Activated naive CD4-positive, alpha-beta T cell treated with anti-CD3 and anti-CD28 coated beads, Interleukin-2, amount 50 U/mL, for 72 hours (primary cell): ENCODE results near the gene MROH7. TPM values are rescaled to one million over a fixed set of nuclear protein-coding genes. Genes with fewer than 3 reads are reported as not detected.
A peak's percentile ranks its signal among the peaks of the same experiment; 100 is the strongest.
"Not testable (repeated sequence)": the region's sequence is repeated elsewhere in the genome, so short reads cannot be mapped to it uniquely, and the experiment has no call there.

Experiments used
- ATAC-seq, 2 donors: fragments of 150-1000 bp; cut with Tn5 transposase; 2 replicates each; pipeline ENCODE4 v1.10.0; 2021; ENCODE audit warnings: mild to moderate bottlenecking in 2 of 2, moderate library complexity in 2 of 2
- DNase-seq, 2 donors: peaks; one replicate each; pipeline ENCODE4 v3.0.0; 2021 to 2022; ENCODE audit warnings: low spot score in 2 of 2
- H3K27ac Mint-ChIP-seq, 2 donors: one replicate each; pipeline ENCODE4 v1.8.0; 2022; ENCODE audit warnings: mild to moderate bottlenecking in 2 of 2, mixed read lengths in 2 of 2
- H3K36me3 Mint-ChIP-seq, 2 donors: one replicate each; pipeline ENCODE4 v1.8.0; 2022; ENCODE audit warnings: mixed read lengths in 2 of 2
- H3K9me3 Mint-ChIP-seq, 2 donors: one replicate each; pipeline ENCODE4 v1.8.0; 2022; ENCODE audit warnings: mixed read lengths in 2 of 2
- total RNA-seq, 2 donors: library from RNA; stranded (reverse); gene quantifications; one replicate each; pipeline ENCODE4 v1.2.3, GENCODE V29; 2022

Gene MROH7
- total RNA-seq, 2 donors from 2014 or later = 0.11 to 0.53 TPM

DNA sequence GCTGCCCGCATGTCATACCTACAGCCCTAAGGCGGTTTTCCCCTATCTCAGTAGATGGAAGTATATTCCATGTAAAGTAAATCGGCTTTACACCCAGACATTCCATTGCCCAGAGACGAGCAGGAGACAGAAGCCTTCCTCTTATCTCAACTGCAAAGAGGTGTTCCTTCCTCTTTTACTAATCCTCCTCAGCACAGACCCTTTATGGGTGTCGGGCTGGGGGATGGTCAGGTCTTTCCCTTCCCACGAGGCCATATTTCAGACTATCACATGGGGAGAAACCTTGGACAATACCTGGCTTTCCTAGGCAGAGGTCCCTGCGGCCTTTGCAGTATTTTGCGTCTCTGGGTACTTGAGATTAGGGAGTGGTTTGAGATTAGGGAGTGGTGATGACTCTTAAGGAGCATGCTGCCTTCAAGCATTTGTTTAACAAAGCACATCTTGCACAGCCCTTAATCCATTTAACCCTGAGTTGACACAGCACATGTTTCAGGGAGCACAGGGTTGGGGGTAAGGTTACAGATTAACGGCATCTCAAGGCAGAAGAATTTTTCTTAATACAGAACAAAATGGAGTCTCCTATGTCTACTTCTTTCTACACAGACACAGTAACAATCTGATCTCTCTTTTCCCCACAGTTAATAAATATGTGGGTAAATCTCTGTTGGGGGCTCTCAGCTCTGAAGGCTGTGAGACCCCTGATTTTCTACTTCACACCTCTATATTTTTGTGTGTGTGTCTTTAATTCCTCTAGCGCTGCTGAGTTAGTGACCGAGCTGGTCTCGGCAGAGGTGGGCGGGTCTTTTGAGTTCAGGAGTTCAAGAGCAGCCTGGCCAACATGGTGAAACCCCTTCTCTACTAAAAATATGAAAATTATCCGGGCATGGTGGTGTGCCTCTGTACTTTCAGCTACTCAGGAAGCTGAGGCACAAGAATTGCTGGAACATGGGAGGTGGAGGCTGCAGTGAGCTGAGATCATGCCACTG is 4.8 kb upstream of the MROH7 start:
- ATAC-seq, H3K9me3 Mint-ChIP-seq, DNase-seq, H3K27ac Mint-ChIP-seq, H3K36me3 Mint-ChIP-seq: not testable (repeated sequence)

DNA sequence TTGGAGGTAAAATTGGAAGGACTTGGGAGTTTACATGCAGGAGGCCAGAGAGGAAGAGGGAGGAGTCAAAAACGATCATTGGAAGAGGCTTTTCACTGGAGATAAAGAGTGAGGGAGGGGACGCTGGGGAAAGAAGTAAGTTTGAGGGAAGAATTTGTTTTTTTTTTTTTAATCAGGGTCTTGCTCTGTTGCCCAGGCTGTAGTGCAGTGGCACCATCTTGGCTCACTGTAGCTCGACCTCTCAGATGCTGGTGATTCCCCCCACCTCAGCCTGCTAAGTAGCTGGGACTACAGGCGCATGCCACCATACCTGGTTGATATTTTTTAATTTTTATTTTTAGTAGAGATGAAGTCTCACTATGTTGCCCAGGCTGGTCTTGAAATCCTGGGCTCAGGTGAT is 1.2 kb upstream of the MROH7 start:
- peaks cover 0 to 8% of the 10 kb centered on the region in 2 donors for H3K36me3 Mint-ChIP-seq
- peaks cover 7% of the 10 kb centered on the region in 2 donors for H3K9me3 Mint-ChIP-seq
- peak overlapping the region in 1 of 2 donors; percentile 41 for H3K27ac Mint-ChIP-seq
- no peak for DNase-seq
- no peak for ATAC-seq

DNA sequence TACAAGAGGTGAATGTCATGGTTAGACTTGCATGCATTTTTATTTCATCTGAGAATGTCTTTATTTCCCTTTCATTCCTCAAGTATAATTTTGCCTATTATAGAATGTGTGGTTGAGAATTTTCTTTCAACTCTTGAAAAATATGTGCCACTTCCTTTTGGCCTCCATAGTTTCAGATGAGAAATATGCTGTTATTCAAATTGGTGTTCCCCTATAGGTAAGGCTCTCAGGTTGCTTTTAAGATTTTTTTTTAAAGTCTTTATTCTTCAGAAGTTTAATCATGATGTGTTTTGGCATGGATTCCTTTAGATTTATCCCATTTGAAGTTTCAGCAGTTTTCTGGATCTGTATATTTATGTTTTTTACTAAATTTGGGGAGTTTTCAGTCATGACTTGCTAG is 2.1 kb downstream of the MROH7 start:
- H3K27ac Mint-ChIP-seq = no peak overlapping the region
- no peak for ATAC-seq
- DNase-seq = no peak

DNA sequence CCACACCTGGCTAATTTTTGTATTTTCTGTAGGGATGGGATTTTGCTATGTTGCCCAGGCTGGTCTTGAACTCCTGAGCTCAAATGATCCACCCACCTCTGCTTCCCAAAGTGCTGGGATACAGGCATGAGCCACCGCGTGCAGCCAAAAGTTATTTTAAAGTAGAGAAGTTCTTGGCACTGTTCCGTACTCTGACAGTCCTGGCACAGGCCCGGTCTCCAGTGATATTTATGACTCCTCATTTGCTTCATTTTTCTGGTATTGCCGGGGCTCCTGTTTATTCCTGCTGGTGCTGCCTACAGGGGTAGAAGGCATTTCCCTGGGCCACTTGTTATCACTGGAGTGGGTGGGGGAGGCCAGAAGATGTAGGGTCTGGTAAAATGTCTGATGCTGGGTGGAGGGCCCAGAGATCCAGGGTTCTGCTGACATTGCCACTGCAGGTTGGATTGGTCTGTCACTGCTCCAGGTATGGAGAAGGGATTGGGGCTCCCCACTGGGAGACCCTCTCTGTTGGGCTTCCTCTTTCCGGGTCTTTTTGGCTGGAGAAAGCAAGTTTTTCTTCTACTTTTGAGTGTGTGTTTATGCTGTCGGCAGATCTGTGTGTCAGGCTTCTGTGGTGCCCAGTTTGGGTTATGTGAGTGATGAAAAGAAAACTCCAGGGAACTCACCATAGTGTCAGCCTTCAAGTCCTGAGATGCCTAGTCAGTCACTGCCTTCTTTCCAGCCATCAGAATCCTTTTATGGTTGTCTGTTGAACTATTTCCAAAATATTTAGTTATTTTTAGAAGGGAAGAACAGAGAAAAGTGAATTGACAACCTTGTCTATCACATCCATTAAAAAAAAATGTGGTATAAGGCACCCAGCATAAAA is 4.5 kb downstream of the MROH7 start:
- Mint-ChIP-seq H3K9me3 (peaks cover 7% of the 10 kb centered on the region in 2 donors), H3K27ac (no peak overlapping the region), H3K36me3 (peaks cover 0 to 8% of the 10 kb centered on the region in 2 donors)
- ATAC-seq = no peak
- no peak for DNase-seq

More for the DNA sequence above, 2.1 kb downstream of the MROH7 start:
- Mint-ChIP-seq H3K36me3 (peaks cover 0 to 8% of the 10 kb centered on the region in 2 donors), H3K9me3 (peaks cover 7% of the 10 kb centered on the region in 2 donors)

DNA sequence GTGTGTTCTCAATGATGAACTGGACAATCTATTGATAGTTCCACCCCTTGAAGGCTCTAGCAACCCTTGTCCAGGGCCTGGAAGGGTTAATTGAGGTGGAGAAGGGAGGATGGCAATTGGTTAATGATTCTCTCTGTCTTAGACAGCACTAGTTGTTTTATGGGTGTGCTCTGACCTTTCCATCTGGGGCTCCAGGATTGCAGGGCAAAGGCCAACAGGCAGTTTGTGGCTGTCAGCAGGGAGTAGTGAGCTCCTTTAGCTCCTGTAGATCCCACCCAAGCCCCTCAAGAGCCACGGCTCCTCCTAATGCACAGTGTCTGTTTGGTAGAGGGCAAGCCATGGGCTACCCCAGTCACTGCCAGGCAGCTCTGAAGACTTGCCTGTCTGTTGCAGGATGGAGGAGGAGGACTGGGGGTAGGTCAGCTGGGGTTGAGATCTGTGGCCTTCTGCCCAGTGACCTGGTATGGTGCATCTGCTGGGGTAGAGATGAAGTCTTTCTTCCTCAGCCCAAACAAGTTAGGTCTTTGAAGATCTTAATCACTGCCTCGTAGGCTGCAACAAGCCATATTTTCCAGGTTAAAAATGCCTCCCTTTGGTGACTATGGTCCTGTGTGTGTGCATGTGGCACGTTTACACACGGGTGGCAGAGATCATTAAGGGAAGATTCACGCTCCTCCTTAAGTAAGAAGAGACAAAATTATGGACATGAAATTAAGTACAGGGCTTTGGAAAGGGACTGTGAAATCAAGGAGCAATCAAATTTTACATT is 7.7 kb downstream of the MROH7 start:
- no peak for ATAC-seq
- no peak overlapping the region for H3K27ac Mint-ChIP-seq
- no peaks in the 10 kb centered on the region for H3K9me3 Mint-ChIP-seq
- H3K36me3 Mint-ChIP-seq = no peaks in the 10 kb centered on the region
- no peak for DNase-seq

DNA sequence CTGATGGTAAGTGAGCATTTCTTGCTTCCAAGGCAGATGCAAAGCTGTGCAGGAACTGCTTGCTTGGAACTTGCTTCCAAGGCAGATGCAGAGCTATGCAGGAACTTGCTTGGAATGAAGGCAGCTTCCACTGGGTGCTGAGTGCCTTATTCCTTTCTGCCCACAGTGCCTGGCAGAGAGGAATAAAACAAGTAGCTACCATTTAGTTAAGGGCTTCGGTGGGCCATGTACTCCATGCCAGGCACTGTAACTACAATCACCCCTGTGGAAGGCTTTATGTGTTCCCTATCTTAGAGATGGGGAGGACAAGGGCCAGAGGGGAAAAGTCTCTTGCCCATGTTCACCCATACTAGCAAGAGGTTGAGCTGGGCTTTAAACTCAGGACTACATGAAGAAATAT is 8.3 kb downstream of the MROH7 start:
- H3K27ac Mint-ChIP-seq = no peak overlapping the region
- DNase-seq (no peak), ATAC-seq (no peak)
- no peaks in the 10 kb centered on the region for H3K9me3 Mint-ChIP-seq
- H3K36me3 Mint-ChIP-seq = no peaks in the 10 kb centered on the region

DNA sequence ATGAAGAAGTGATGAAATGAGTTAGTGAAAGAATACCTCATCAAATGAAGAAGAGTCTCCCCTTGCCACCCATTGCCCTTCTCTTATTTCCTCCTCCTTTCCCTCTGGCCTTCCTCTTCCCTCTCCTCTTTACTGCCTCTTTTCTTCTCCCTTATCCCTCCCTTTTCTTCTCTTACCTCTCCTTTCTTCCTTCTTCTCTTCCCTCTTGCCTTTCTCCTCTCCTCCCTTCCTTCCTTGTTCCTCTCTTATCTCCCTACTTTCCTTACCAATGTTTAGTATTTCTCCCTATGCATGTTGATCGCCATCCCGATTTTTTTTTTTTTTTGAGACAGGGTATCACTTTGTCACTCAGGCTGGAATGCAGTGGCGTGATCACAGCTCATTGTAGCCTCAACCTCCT is 8.8 kb downstream of the MROH7 start:
- Mint-ChIP-seq H3K9me3 (no peaks in the 10 kb centered on the region), H3K27ac (no peak overlapping the region), H3K36me3 (no peaks in the 10 kb centered on the region)
- ATAC-seq (no peak), DNase-seq (no peak)

DNA sequence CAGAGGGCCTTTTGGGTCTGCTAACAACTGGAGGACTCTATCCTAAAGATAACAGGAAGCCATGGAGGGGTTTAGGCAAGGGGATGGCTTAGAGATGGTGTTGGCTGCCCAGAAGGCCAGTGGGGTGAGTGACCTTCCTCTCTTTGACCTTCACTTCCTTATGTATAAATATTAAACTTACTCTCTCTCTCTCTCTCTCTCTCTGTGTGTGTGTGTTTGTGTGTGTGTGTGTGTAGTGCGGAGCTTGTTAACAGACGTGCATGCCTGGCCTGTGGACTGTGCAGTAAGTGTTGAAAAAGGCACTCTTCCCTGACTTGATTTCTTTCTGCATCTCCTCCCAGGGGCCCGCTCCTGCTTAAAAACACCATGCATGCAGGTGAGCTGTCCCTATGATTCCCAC is 10.0 kb downstream of the MROH7 start:
- no peak for DNase-seq
- no peak overlapping the region for H3K27ac Mint-ChIP-seq
- H3K9me3 Mint-ChIP-seq = no peaks in the 10 kb centered on the region
- no peak for ATAC-seq
- H3K36me3 Mint-ChIP-seq = no peaks in the 10 kb centered on the region

DNA sequence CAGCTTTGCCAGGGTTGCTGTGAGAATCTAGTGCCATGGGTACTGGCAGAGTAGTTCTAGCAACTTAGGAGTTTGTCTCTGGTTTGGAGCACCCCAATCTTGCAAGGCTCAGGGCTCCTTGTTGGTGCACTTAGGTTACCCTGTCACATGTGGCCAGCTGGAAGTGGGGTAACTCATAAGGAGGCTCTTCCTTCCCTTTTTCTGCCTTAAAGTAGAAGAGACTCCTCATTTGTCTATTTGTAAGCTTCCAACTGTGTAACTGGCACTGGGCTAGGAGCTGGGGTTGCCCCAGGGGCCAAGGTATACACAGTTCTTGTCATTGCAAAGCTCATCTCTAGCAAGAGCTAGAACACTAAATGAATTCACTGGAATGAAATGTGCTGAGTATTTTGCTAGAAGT is 10.6 kb downstream of the MROH7 start:
- DNase-seq (no peak), ATAC-seq (no peak)
- Mint-ChIP-seq H3K27ac (no peak overlapping the region), H3K9me3 (no peaks in the 10 kb centered on the region), H3K36me3 (no peaks in the 10 kb centered on the region)

DNA sequence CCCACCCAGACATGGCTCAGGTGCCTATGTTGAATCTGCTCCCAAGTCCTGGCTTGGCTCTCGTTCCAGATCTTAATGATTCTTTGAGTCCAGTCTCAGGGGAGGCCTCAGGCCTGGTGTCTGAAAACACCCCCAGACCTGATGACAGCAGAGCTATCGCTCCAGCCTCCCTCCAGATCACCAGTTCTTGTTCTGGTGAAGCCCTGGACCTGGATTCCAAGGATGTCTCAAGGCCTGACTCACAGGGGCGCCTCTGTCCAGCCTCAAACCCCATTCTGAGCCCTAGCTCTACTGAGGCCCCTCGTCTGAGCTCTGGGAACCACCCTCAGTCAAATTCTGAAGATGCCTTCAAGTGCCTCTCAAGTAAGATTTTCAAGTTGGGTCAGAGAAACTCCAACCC is 11.4 kb downstream of the MROH7 start:
- DNase-seq = no peak
- Mint-ChIP-seq H3K9me3 (peaks cover 0 to 3% of the 10 kb centered on the region in 2 donors), H3K27ac (no peak overlapping the region), H3K36me3 (no peaks in the 10 kb centered on the region)
- ATAC-seq = no peak

DNA sequence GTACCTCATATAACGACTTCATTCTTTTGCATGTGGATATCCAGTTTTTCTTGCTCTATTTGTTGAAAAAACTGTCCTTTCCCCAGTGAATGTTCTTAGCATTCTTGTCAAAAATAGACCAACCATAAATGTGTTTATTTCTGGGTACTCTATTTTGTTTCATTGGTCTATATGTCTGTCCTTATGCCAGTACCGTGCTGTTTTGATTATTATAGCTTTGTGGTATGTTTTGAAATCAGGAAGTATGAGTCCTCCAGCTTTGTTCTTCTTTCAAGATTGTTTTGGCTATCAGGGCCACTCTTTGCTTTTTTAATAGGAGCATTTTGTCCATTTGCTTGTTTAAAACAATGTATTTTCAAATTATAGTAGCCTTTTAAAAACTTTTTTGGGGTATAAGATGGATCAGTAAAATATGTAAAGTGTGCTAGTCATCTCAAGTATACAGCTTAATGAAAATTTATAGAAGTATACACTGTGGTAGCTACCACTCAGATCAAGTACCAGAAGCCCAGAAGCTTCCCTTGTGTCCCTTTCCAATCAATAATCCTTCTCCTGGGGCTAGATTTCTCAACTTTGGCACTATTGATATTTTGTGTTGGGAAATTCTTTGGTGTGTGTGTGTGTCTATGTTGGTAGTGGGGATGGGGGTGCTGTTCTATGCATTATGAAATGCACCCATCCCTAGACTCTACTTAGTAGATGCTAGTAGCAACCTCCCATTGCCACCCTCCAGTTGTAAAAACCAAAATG is 16.8 kb downstream of the MROH7 start:
- Mint-ChIP-seq H3K27ac (no peak overlapping the region), H3K9me3 (peaks cover 0 to 5% of the 10 kb centered on the region in 2 donors), H3K36me3 (no peaks in the 10 kb centered on the region)
- ATAC-seq (no peak), DNase-seq (no peak)

DNA sequence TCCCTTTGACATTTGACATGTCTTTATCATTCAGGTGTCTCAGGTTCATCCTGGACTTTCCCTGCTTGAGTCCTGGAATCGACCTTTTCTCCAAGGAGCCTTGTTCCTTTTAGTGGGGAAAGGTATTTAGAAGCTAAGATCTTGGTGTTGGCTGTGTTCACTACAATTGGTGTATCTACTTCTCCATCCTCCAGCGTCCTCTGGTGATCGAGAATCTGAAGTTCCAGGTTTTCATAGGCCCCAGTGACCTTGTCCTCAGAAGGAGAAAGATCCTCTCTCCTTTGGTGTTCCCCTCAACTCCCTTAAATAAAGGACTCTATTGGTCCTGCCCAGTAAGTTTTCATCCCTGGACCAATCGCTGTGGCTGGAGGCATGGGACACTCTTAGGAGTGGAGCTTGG is 22.1 kb downstream of the MROH7 start:
- ATAC-seq (no peak), DNase-seq (no peak)
- Mint-ChIP-seq H3K36me3 (no peaks in the 10 kb centered on the region), H3K27ac (no peak overlapping the region), H3K9me3 (no peaks in the 10 kb centered on the region)

DNA sequence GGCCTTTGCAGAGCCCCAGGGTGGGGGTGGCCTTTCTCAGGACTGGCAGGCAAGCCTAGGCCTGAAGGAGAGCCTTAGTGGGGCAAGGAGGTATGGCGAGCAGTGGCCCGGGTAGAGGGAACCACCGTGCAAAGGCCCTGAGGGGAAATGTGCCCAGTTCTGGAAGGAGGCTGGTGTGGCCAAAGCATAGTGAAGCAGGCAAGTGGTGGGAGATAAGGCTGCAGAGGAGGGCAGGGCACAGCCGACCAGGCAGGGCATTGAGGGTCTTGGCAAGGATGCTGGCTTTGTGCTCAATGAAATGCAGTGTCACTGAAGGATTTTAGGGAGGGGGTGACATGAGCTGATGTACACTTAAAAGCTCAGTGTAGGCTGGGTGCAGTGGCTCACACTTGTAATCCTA is 22.8 kb downstream of the MROH7 start:
- no peak for DNase-seq
- no peak for ATAC-seq

DNA sequence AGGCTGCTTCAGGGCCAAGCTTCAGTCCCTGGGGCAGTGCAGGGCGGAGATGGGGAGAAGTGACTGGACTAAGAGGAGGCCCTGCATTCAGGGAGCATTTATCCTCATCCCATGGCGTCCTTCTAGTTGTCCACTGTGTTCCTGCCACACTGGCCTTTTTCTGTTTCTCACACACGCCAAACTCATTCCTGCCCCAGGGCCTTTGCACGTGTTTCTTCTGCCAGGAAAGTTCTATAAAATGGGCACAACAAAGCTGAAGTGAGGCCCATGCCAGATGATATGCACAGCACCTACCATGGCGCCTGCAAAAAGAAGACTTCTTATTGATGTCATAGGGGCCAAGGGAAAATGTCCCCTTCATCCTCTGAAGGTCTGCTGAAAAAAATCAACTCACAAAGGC is 24.3 kb downstream of the MROH7 start:
- H3K27ac Mint-ChIP-seq = no peak overlapping the region
- no peaks in the 10 kb centered on the region for H3K9me3 Mint-ChIP-seq
- ATAC-seq (no peak), DNase-seq (no peak)
- H3K36me3 Mint-ChIP-seq = no peaks in the 10 kb centered on the region

More for the DNA sequence above, 22.8 kb downstream of the MROH7 start:
- Mint-ChIP-seq H3K36me3 (no peaks in the 10 kb centered on the region), H3K27ac (peak overlapping the region in 1 of 2 donors; percentile 56), H3K9me3 (no peaks in the 10 kb centered on the region)

DNA sequence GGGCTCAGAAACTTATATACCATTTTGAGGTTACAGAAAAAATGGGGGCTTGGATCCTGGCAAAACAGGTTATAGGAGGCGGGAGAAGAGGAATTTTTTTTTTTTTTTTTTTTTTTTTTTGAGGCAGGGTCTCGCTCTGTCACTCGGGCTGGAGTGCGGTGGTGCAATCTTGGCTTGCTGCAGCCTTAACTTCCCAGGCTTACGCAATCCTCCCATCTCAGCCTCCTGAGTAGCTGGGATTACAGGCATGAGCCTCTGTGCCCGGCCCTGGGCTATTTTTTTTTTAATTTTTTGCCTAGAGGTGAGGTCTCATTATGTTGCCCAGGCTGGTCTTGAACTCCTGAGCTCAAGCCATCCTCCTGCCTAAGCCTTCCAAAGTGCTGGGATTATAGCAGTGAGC is 24.7 kb downstream of the MROH7 start:
- ATAC-seq = no peak
- no peak overlapping the region for H3K27ac Mint-ChIP-seq
- no peaks in the 10 kb centered on the region for H3K9me3 Mint-ChIP-seq
- no peak for DNase-seq
- no peaks in the 10 kb centered on the region for H3K36me3 Mint-ChIP-seq

DNA sequence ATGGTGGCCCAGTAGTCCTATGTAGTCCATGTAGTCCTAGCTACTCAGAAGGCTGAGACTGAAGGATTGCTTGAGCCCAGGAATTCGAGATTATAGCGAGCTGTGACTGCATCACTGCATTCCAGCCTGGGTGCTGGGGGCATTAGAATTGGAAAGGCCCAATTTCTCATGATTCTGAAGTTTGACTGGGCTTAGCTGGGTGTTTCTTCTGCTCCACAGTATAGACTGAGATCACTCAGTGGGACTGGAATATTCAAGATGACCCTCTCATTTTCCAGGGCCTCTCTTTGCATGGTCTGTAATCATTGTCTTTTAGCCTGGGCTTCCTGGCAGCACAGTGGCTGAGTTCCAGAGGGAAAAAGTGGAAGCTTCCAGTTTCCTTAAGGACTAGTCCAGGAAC is 26.2 kb downstream of the MROH7 start:
- Mint-ChIP-seq H3K36me3 (no peaks in the 10 kb centered on the region), H3K9me3 (no peaks in the 10 kb centered on the region), H3K27ac (no peak overlapping the region)
- ATAC-seq (no peak), DNase-seq (no peak)
